ENCODE measurements around the gene CERS2.

CERS2 gene, protein sequence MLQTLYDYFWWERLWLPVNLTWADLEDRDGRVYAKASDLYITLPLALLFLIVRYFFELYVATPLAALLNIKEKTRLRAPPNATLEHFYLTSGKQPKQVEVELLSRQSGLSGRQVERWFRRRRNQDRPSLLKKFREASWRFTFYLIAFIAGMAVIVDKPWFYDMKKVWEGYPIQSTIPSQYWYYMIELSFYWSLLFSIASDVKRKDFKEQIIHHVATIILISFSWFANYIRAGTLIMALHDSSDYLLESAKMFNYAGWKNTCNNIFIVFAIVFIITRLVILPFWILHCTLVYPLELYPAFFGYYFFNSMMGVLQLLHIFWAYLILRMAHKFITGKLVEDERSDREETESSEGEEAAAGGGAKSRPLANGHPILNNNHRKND

DNA sequence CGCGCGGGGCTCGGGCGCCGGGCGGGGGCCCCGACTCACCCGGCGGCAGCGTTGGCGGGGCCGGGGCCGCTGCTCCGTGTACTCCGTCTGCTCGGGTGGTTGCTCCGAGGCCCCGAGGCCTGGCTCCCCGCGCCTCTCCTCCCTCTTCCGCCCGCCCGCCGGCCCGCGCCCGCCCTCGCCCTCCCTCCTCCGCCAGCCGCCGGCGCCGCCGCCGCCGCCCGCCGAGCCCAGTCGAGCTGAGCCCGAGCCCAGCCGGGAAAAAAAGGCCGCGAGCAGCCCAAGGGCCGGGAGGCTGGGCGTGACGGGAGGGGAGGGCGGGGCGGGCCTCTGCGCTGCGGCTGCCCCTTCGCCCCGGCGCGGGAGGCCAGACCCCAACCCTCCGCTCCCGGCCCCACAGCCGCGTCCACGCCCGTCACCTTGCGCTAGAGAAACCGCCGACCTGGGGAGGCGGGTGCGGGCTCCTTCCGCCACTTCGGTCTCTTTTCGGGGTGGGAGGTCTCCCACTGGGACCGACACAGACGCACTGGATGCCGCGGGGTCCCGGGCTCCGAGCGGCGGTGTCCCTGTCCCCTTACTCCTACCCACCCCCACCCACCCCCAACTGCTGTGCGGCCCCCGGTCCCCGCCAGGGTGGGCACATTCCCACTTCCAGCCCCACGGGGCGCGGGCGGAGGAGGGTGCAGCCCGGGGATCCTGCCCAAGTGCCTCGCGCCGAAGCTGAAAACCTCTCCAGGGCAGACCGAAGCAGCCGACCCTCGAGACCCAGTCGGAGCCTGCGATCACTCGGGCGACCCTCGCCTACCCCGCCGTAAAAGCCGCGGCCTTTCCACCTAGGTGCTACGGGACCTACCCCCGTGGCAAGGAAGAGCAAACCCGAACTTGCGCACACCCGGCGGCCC lies at the start of gene CERS2:
TSS of gene CERS2 (minus strand) at position 256 of the 899 bp plus-strand sequence. CDS start 5,745 bp downstream, outside the sequence.
- Histone ChIP-seq H4K20me1 (ENCODE audit: insufficient read depth) (peaks cover 18% of the 10 kb centered on the region), H3K36me3 (ENCODE audit: insufficient read depth) (no peaks in the 10 kb centered on the region), H3K4me3 (IDR thresholded peaks at IDR 0.05; ENCODE audit: insufficient read depth, low read depth, low read length) (peak within 1 kb of the TSS; percentile 83), H3K27ac (peak within 1 kb of the TSS; percentile 66), H3K27me3 (ENCODE audit: insufficient read depth, low read depth) (no peaks in the 10 kb centered on the region), H2AFZ (ENCODE audit: low read depth) (peak within 1 kb of the TSS; percentile 73), H3K79me2 (ENCODE audit: insufficient read depth, low read depth) (peaks cover 42% of the 10 kb centered on the region), H3K4me2 (peak within 1 kb of the TSS; percentile 97), H3K4me1 (ENCODE audit: low read depth, poor library complexity, severe bottlenecking) (peaks cover 63% of the 10 kb centered on the region), H3K9ac (peak within 1 kb of the TSS; percentile 93)
- TF ChIP-seq, protein P1, sequence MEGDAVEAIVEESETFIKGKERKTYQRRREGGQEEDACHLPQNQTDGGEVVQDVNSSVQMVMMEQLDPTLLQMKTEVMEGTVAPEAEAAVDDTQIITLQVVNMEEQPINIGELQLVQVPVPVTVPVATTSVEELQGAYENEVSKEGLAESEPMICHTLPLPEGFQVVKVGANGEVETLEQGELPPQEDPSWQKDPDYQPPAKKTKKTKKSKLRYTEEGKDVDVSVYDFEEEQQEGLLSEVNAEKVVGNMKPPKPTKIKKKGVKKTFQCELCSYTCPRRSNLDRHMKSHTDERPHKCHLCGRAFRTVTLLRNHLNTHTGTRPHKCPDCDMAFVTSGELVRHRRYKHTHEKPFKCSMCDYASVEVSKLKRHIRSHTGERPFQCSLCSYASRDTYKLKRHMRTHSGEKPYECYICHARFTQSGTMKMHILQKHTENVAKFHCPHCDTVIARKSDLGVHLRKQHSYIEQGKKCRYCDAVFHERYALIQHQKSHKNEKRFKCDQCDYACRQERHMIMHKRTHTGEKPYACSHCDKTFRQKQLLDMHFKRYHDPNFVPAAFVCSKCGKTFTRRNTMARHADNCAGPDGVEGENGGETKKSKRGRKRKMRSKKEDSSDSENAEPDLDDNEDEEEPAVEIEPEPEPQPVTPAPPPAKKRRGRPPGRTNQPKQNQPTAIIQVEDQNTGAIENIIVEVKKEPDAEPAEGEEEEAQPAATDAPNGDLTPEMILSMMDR (conservative IDR thresholded peaks at IDR 0.05; ENCODE audit: low read depth, low read length): no peak

DNA sequence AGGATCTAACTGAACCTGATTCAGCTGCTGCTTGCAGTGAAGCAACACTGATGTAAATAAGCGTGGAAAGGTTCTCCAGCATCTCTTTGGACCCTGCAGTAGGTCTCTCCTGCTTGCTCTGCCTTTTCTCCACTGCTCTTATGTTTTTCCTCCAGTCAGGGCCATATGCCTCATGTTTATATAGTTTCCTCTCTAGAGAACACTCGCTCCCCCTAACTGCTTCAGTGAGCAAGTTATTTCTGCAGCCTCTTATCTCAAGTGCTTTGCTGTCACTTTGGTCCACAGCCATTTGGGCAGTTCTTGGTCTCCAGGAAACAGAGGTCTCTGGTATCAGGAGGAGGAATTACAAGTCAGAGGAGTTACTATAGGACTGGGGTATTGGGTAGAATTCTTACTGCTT lies 38.9 kb upstream of the CERS2 start:
- TF ChIP-seq, protein P1 (conservative IDR thresholded peaks at IDR 0.05; ENCODE audit: low read depth, low read length): no peak
- H3K27ac ChIP-seq: no peak overlapping the region
- H3K4me1 ChIP-seq (ENCODE audit: low read depth, poor library complexity, severe bottlenecking): peaks cover 25% of the 10 kb centered on the region
- H3K79me2 ChIP-seq (ENCODE audit: insufficient read depth, low read depth): no peaks in the 10 kb centered on the region
- H2AFZ ChIP-seq (ENCODE audit: low read depth): no peak overlapping the region
- H3K27me3 ChIP-seq (ENCODE audit: insufficient read depth, low read depth): no peaks in the 10 kb centered on the region
- H3K9ac ChIP-seq: no peak overlapping the region
- H4K20me1 ChIP-seq (ENCODE audit: insufficient read depth): no peaks in the 10 kb centered on the region
- H3K36me3 ChIP-seq (ENCODE audit: insufficient read depth): no peaks in the 10 kb centered on the region
- no peak overlapping the region for H3K4me2 ChIP-seq
- no peak overlapping the region for H3K4me3 ChIP-seq (IDR thresholded peaks at IDR 0.05; ENCODE audit: insufficient read depth, low read depth, low read length)

DNA sequence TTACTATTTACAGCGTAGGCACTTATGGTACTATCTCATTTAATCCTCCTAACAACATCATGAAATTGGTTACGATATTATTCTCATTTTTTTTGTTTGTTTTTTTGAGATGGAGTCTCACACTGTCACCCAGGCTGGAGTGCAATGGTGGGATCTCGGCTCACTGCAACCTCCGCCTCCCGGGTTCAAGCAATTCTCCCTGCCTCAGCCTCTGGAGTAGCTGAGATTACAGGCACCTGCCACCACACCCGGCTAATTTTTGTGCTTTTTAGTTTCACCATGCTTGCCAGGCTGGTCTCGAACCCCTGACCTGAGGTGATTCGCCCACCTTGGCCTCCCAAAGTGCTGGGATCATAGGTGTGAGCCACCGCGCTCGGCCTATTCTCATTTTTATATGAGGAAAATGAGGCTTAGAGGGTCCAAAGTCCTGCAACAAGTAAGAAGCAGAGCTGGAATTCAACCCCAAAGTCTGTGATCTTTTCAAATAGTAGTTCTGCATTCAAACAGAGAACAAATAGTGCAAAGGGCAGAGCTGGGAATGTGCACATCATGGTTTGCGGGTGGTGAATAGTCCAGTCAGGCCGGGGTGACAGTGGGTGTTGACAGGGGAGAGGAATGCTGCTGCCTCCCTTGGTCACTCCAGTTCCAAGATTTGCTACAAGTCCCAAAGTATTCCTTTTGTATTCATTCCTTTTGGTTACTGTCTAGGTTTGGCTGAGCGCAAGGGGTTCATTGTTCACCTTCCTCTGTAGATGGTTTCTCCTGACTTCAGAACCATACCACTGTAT lies 38.2 kb upstream of the CERS2 start:
- TF ChIP-seq, protein P1 (conservative IDR thresholded peaks at IDR 0.05; ENCODE audit: low read depth, low read length): no peak
- Histone ChIP-seq H3K27me3 (ENCODE audit: insufficient read depth, low read depth) (no peaks in the 10 kb centered on the region), H3K79me2 (ENCODE audit: insufficient read depth, low read depth) (no peaks in the 10 kb centered on the region), H3K27ac (no peak overlapping the region), H3K4me2 (no peak overlapping the region), H3K9ac (no peak overlapping the region), H2AFZ (ENCODE audit: low read depth) (no peak overlapping the region), H3K4me1 (ENCODE audit: low read depth, poor library complexity, severe bottlenecking) (peaks cover 27% of the 10 kb centered on the region), H3K4me3 (IDR thresholded peaks at IDR 0.05; ENCODE audit: insufficient read depth, low read depth, low read length) (no peak overlapping the region), H4K20me1 (ENCODE audit: insufficient read depth) (no peaks in the 10 kb centered on the region), H3K36me3 (ENCODE audit: insufficient read depth) (no peaks in the 10 kb centered on the region)

DNA sequence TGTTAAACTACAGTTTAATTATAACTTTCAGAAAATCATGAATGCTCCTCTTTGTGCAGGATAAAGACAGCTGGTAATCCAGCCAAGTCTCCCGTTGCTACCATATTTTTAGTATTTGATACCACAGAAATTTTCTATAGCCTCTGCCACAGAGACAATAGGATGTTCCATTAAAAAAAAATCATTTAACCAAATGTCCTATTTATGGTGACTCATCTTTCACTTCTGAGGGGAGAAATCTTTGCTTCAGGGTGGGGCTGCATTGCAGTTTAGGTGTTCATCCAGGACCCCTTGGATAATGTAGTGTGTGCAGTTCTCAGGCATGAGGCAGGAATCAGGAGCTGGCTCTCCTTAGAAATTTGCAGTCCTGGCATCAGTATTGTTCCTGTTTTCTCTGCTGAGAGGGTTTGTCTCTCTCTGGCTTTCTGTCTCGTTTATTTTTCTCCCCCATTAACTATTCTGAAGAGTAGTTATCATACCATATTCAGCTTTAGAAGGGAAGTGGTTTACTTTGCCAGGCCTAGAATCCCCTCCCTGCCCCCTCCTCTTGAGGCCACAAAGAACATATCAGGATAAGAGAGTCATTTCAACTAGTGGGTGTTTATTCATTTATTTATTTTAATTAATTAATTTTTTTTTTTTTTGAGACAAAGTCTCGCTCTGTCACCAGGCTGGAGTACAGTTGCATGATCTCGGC lies 36.7 kb upstream of the CERS2 start:
- Histone ChIP-seq H3K27ac (no peak overlapping the region), H3K27me3 (ENCODE audit: insufficient read depth, low read depth) (no peaks in the 10 kb centered on the region), H3K4me3 (IDR thresholded peaks at IDR 0.05; ENCODE audit: insufficient read depth, low read depth, low read length) (no peak overlapping the region), H4K20me1 (ENCODE audit: insufficient read depth) (no peaks in the 10 kb centered on the region), H3K9ac (no peak overlapping the region), H3K36me3 (ENCODE audit: insufficient read depth) (no peaks in the 10 kb centered on the region), H3K4me2 (no peak overlapping the region), H2AFZ (ENCODE audit: low read depth) (no peak overlapping the region), H3K4me1 (ENCODE audit: low read depth, poor library complexity, severe bottlenecking) (peaks cover 38% of the 10 kb centered on the region), H3K79me2 (ENCODE audit: insufficient read depth, low read depth) (no peaks in the 10 kb centered on the region)
- TF ChIP-seq, protein P1 (conservative IDR thresholded peaks at IDR 0.05; ENCODE audit: low read depth, low read length): no peak

Measured in KMS-11 (cell line).